Umbilical cord (tissue), 2 donors: ENCODE data around the gene PDE4D. TPM values are rescaled to one million over a fixed set of nuclear protein-coding genes. Genes with fewer than 3 reads are reported as not detected.

Experiments used
- DNase-seq: peaks from one replicate; pipeline ENCODE4 v3.0.0-alpha.2; 2015; ENCODE audit warnings: low spot score
- total RNA-seq: library from RNA; depleted of rRNA; stranded (reverse); fragments of >200 nt; gene quantifications from one replicate; pipeline ENCODE4 v1.2.3, GENCODE V29; 2014; ENCODE audit warnings: low replicate concordance; ENCODE audit not compliant: insufficient read depth

PDE4D gene
- total RNA-seq, 1 donor from 2014 or later, result 283 TPM

- peak; percentile 84 for DNase-seq
Measured at GRCh38 chr5:59744531-59744992, 149.0 kb downstream of the PDE4D start.

GRCh38 chr5:59741599-59741998 lies 151.9 kb downstream of the PDE4D start:
- DNase-seq, result no peak

GRCh38 chr5:59738024-59738423 lies 155.5 kb downstream of the PDE4D start:
- DNase-seq, result no peak

GRCh38 chr5:59732806-59733205 lies 160.7 kb downstream of the PDE4D start:
- peak; percentile 24 for DNase-seq

GRCh38 chr5:59732301-59732700 lies 161.2 kb downstream of the PDE4D start:
- no peak for DNase-seq

GRCh38 chr5:59731809-59732208 lies 161.7 kb downstream of the PDE4D start:
- DNase-seq, result no peak

GRCh38 chr5:59729820-59730219 lies 163.7 kb downstream of the PDE4D start:
- no peak for DNase-seq

GRCh38 chr5:59729357-59729756 lies 164.2 kb downstream of the PDE4D start:
- DNase-seq, result no peak

GRCh38 chr5:59728356-59728755 lies 165.2 kb downstream of the PDE4D start:
- no peak for DNase-seq

- DNase-seq, result no peak
Measured at GRCh38 chr5:59727186-59727585, 166.3 kb downstream of the PDE4D start.

- peak; percentile 83 for DNase-seq
Measured at GRCh38 chr5:59725392-59725767, 168.1 kb downstream of the PDE4D start.

GRCh38 chr5:59724482-59725391 lies 168.8 kb downstream of the PDE4D start:
- DNase-seq, result no peak

- DNase-seq, result no peak
Measured at GRCh38 chr5:59722874-59723273, 170.7 kb downstream of the PDE4D start.

- DNase-seq, result no peak
Measured at GRCh38 chr5:59721741-59722140, 171.8 kb downstream of the PDE4D start.

- DNase-seq, result no peak
Measured at GRCh38 chr5:59720063-59720462, 173.5 kb downstream of the PDE4D start.

GRCh38 chr5:59716966-59717500 lies 176.5 kb downstream of the PDE4D start:
- no peak for DNase-seq

GRCh38 chr5:59716029-59716428 lies 177.5 kb downstream of the PDE4D start:
- no peak for DNase-seq

GRCh38 chr5:59715228-59715627 lies 178.3 kb downstream of the PDE4D start:
- no peak for DNase-seq

GRCh38 chr5:59713498-59713844 lies 180.1 kb downstream of the PDE4D start:
- DNase-seq, result no peak

GRCh38 chr5:59712836-59713497 lies 180.6 kb downstream of the PDE4D start:
- DNase-seq, result no peak

GRCh38 chr5:59711310-59711709 lies 182.2 kb downstream of the PDE4D start:
- DNase-seq, result peak; percentile 43

GRCh38 chr5:59709846-59710245 lies 183.7 kb downstream of the PDE4D start:
- peak; percentile 85 for DNase-seq

GRCh38 chr5:59709346-59709821 lies 184.1 kb downstream of the PDE4D start:
- peak; percentile 52 for DNase-seq
